ENCODE measurements around the gene ISCU. TPM values are rescaled to one million over a fixed set of nuclear protein-coding genes. Genes with fewer than 3 reads are reported as not detected.

Gene ISCU
- total and polyA plus RNA-seq, 9 of the 15 experiments (the other 6 are each of a cell fraction or from before 2014, with no cell fraction given) = 15.9 to 92.5 (median 77.3) TPM

GRCh38 chr12:108615918-108616317 is 53.5 kb downstream of the ISCU start:
- H3K27me3 ChIP-seq (ENCODE audit: control insufficient read depth in 2 of 2, insufficient read depth in 2 of 2, low read length in 2 of 2) = no peaks in the 10 kb centered on the region
- ChIA-PET POLR2A (interaction anchor here (0.6 to 1.7 kb wide), 3 partner anchors 12 to 27 kb away, joined by 3 to 10 read pairs (median 5); no protein-coding TSS in a partner anchor), CTCF (ENCODE audit: low intra/inter-chr PET ratio) (no interaction called here)
- FAIRE-seq (no peak), ATAC-seq (no peak), DNase-seq (ENCODE audit: extremely low read depth in 1 of 4, low spot score in 3 of 4) (no peak)
- 20% methylated on average over 1 of the region's 1 CpG for WGBS (ENCODE audit: insufficient coverage, low coverage, missing lambda C conversion rate)
- BruUV-seq (replicated peaks) = no TSS peak
- intact Hi-C loops (cut with micrococcal nuclease) = no loop called here
- H3K4me3 ChIP-seq = no peak overlapping the region
- no peaks in the 10 kb centered on the region for H3K79me2 ChIP-seq (ENCODE audit: control insufficient read depth, insufficient read depth, low read length)
- H3K4me1 ChIP-seq (replicated peaks in 1 of 2; ENCODE audit: control insufficient read depth in 2 of 2, insufficient read depth in 2 of 2, low read length in 2 of 2) = peaks cover 8 to 12% of the 10 kb centered on the region in 2 experiments; a peak in 2 of 5 replicates
- no peaks in the 10 kb centered on the region for H3K9me1 ChIP-seq (ENCODE audit: control insufficient read depth, insufficient read depth, low read length)
- H3K9ac ChIP-seq (ENCODE audit: insufficient read depth in 1 of 2, low read depth in 2 of 2, low read length in 2 of 2) = no peak overlapping the region
- H4K20me1 ChIP-seq (replicated peaks; ENCODE audit: control insufficient read depth, insufficient read depth, low read length) = no peaks in the 10 kb centered on the region
- in situ Hi-C loops (cut with MboI) = loop anchor here (5.0 kb wide), 1 partner anchor 49 kb away; no protein-coding TSS in a partner anchor
- H3K36me3 ChIP-seq (ENCODE audit: control insufficient read depth, insufficient read depth, low read length) = no peaks in the 10 kb centered on the region
- H3K9me3 ChIP-seq (replicated peaks; ENCODE audit: control insufficient read depth, insufficient read depth, low read depth, low read length) = no peaks in the 10 kb centered on the region
- H3K27ac ChIP-seq (ENCODE audit: extremely low read depth, low read depth, low read length) = no peak overlapping the region
- H3K4me2 ChIP-seq (ENCODE audit: insufficient read depth, low read length) = no peak overlapping the region
- no peak overlapping the region for H2AFZ ChIP-seq (ENCODE audit: low read depth, low read length)
- no peak for TF ChIP-seq CBX8 (IDR thresholded peaks at IDR 0.05; ENCODE audit: borderline replicate concordance, extremely low read depth, low read depth, low read length, poor library complexity, severe bottlenecking)
- TF ChIP-seq BRD4 (IDR thresholded peaks at IDR 0.05) = no peak
- TF ChIP-seq ETS2 (tag; IDR thresholded peaks at IDR 0.05; ENCODE audit: borderline replicate concordance, poor library complexity, severe bottlenecking) = no peak
- TF ChIP-seq HLTF (IDR thresholded peaks at IDR 0.05) = peak; percentile 87
- no peak for TF ChIP-seq MCM5 (IDR thresholded peaks at IDR 0.05; ENCODE audit: low read depth)
- TF ChIP-seq HDAC2 (IDR thresholded peaks at IDR 0.05) = no peak
- TF ChIP-seq KHSRP (IDR thresholded peaks at IDR 0.05) = no peak
- TF ChIP-seq ZNF23 (CRISPR knock-in tag; IDR thresholded peaks at IDR 0.05) = no peak
- no peak for TF ChIP-seq NFE2 (IDR thresholded peaks at IDR 0.05; ENCODE audit: low read depth)
- peak in 1 of 2 experiments; percentile 72; a peak in 2 of 3 replicates for TF ChIP-seq CBX3 (IDR thresholded peaks at IDR 0.05; ENCODE audit: borderline replicate concordance in 1 of 2, low read length in 2 of 2)
- no peak for TF ChIP-seq ZNF165 (CRISPR knock-in tag; IDR thresholded peaks at IDR 0.05; ENCODE audit: borderline replicate concordance)
- no peak for TF ChIP-seq MLLT1 (IDR thresholded peaks at IDR 0.05)
- TF ChIP-seq, protein P1, sequence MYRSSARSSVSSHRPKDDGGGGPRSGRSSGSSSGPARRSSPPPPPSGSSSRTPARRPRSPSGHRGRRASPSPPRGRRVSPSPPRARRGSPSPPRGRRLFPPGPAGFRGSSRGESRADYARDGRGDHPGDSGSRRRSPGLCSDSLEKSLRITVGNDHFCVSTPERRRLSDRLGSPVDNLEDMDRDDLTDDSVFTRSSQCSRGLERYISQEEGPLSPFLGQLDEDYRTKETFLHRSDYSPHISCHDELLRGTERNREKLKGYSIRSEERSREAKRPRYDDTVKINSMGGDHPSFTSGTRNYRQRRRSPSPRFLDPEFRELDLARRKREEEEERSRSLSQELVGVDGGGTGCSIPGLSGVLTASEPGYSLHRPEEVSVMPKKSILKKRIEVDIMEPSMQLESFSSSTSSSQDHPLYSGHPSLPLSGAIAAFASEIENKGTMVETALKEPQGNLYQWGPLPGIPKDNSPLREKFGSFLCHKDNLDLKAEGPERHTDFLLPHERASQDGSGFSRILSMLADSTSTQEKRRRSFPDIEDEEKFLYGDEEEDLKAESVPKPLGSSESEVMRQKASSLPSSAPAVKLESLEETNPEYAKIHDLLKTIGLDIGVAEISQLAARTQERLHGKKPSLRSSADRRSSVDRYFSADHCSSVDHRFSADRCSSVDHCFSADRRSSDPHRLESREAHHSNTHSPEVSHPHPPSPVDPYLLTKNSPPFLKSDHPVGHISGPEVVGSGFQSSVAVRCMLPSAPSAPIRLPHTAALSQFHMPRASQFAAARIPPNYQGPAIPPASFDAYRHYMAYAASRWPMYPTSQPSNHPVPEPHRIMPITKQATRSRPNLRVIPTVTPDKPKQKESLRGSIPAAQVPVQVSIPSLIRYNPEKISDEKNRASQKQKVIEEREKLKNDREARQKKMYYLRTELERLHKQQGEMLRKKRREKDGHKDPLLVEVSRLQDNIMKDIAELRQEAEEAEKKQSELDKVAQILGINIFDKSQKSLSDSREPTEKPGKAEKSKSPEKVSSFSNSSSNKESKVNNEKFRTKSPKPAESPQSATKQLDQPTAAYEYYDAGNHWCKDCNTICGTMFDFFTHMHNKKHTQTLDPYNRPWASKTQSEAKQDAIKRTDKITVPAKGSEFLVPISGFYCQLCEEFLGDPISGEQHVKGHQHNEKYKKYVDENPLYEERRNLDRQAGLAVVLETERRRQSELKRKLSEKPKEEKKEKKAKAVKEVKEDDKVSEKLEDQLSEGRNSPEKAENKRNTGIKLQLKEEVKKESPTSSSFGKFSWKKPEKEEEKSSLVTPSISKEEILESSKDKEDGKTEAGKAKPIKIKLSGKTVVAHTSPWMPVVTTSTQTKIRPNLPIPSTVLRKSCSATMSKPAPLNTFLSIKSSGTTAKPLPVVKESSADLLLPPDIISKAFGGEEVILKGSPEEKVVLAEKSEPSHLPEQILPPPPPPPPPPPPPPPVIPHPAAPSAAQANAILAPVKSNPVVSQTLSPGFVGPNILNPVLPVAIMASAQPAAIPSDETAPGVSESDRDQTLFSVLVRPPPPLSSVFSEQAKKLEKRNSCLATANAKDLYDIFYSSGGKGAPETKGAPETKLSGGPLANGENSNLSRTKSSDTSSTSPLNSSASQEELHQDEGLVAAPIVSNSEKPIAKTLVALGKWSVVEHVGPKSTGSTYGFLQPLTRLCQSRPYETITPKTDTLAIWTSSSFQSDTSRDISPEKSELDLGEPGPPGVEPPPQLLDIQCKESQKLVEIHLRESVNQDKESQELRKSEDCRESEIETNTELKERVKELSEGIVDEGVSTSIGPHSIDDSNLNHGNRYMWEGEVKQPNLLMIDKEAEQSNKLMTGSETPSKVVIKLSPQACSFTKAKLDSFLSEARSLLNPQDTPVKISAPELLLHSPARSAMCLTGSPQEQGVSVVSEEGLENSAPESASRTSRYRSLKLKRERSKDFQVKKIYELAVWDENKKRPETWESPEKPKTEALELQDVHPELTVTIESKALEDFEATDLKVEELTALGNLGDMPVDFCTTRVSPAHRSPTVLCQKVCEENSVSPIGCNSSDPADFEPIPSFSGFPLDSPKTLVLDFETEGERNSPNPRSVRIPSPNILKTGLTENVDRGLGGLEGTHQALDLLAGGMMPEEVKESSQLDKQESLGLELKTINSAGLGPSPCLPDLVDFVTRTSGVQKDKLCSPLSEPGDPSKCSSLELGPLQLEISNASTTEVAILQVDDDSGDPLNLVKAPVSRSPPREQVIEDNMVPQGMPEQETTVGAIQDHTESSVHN (IDR thresholded peaks at IDR 0.05; ENCODE audit: borderline replicate concordance in 1 of 2, low read depth in 1 of 2) = no peak
- TF ChIP-seq, protein P2, sequence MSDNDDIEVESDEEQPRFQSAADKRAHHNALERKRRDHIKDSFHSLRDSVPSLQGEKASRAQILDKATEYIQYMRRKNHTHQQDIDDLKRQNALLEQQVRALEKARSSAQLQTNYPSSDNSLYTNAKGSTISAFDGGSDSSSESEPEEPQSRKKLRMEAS (CRISPR knock-in tag; IDR thresholded peaks at IDR 0.05) = no peak
